Hematopoietic multipotent progenitor cell treated with erythropoietin and hydrocortisone succinate and interleukin-3 and kit ligand, for 17 days (in vitro differentiated cells): ENCODE results near the gene HIRA.

Experiments
- DNase-seq: peaks from one replicate; pipeline ENCODE4 v3.0.0-alpha.2; 2015; ENCODE audit warnings: low spot score

HIRA gene, protein sequence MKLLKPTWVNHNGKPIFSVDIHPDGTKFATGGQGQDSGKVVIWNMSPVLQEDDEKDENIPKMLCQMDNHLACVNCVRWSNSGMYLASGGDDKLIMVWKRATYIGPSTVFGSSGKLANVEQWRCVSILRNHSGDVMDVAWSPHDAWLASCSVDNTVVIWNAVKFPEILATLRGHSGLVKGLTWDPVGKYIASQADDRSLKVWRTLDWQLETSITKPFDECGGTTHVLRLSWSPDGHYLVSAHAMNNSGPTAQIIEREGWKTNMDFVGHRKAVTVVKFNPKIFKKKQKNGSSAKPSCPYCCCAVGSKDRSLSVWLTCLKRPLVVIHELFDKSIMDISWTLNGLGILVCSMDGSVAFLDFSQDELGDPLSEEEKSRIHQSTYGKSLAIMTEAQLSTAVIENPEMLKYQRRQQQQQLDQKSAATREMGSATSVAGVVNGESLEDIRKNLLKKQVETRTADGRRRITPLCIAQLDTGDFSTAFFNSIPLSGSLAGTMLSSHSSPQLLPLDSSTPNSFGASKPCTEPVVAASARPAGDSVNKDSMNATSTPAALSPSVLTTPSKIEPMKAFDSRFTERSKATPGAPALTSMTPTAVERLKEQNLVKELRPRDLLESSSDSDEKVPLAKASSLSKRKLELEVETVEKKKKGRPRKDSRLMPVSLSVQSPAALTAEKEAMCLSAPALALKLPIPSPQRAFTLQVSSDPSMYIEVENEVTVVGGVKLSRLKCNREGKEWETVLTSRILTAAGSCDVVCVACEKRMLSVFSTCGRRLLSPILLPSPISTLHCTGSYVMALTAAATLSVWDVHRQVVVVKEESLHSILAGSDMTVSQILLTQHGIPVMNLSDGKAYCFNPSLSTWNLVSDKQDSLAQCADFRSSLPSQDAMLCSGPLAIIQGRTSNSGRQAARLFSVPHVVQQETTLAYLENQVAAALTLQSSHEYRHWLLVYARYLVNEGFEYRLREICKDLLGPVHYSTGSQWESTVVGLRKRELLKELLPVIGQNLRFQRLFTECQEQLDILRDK

DNA sequence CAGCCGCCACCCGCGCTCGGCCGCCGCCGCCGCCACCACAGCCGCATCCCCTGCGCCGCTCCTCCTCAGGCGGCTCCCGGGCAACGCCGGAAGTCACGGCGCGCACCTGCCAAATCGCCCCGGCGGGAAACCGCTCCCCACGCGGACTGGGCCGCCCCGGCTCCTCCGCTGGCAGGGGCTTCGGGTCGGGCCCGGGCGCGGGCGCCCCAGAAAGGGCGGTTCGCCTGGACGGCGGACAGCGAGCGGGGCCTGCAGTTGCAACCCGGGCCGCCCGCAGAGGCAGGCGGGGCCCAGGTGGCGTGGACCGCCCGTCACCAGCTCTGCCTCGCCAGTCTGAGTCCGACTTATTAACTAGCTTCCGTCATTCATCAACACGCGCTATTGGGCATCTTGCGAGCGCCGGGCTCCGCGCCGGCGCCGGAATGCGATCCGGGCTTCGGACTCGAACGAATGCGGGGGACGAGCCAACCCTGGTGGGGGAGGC is at the start of gene HIRA:
Gene HIRA (minus strand): TSS at position 85 of the 484 bp plus-strand sequence. CDS start 257 bp downstream, outside the sequence.
- DNase-seq: peak; percentile 81

DNA sequence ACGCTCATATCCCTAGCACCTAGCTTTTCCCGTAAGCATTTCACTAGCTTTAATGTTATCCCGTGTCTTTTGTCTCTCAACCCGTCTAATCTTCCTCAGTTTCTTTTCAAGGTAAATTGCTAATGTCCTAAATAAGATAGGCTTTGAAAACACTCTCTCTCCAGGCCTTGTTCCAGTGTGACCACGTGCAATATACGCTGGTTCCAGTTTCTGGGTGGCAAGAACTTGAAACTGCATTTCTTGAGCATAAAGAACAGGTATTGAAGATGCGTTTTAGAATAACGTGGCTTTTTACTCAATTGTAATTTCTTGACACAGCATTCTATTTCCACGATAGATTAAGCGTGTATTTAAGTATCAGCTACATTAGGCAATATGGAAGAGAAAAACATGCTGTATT is 49.3 kb upstream of the HIRA start:
- DNase-seq: no peak

DNA sequence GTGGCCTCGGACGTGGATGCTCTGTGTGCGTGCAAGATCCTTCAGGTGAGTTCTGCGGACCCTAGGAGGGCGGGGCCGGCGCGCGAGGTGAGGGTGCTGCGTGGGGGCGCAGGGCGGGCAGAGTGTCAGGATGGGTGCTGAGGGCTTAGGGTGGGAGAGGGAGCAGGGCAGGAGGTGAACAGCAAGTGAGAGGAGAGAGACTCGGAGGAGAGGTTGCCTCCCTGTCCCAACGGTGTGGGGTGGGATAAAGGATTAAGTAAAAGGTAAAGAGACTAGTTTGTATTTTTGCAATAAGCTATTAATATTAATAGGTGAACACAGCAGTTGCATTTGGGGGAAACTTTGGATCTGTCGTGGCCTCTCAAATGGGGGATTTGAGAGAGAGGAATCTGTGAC is 48.6 kb upstream of the HIRA start:
- DNase-seq: no peak

DNA sequence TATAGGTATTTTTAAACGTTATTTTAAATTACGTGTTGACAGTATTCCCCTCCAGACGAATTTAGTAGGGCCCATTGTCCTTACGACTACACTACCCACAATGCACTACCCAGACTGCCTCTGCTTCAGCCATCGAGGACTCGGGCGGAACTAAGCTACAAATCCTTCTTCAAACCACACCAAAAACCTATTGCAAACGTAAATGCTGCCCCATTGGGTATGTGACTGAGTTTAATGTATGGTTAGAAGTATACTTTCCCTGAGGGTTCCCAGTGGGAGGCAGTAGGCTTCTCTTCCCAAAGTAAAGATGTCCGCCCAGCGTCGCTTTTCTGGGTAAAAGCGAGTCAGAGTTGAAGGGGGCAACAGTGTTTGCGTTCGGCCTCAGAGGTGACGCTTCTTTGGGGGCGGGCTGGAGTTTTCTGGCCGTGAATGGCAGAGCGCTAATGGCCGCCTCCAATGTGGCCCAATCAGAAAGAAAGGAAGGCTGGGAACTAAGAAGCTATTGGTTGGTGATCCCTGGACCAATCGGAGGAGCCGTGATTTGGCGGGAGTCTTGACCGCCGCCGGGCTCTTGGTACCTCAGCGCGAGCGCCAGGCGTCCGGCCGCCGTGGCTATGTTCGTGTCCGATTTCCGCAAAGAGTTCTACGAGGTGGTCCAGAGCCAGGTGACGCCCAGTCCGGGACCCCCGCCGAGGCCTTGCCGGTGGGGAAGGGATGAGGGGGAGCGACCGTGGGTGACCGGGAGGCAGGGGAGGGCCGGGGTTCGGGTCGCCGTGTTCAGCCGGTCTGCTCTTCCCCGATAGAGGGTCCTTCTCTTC is 48.0 kb upstream of the HIRA start, which contains the start of gene CDC45:
Gene CDC45 (plus strand): TSS at position 566 of the 818 bp plus-strand sequence. CDS start 49 bp downstream, at position 615.
- peak; percentile 95 for DNase-seq

DNA sequence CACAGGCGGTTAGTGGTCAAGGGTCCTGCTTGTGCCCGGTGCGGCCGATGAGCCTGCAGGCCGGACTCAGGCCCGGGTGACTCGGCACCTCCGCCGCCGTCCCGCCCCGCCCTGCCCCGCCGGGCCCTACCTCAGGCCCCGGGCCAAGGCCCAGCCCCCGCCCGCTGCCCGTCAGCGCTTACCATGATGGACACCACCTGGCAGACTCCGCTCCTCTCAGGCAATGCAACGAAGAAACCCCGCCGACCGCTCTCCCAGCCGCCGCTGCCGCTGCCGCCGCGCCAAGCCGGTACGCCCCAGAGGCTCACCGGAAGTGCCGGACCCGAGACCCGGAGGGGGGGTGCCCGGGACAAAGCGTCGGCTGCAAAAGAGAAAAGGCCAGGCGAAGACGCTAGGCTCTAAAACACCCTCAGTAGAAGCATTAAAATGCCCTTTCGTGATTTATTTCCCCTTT is 47.4 kb upstream of the HIRA start, which contains the start of gene UFD1:
Gene UFD1 (minus strand): TSS at position 293 of the 454 bp plus-strand sequence. CDS start 108 bp downstream, at position 185.
- DNase-seq: no peak

DNA sequence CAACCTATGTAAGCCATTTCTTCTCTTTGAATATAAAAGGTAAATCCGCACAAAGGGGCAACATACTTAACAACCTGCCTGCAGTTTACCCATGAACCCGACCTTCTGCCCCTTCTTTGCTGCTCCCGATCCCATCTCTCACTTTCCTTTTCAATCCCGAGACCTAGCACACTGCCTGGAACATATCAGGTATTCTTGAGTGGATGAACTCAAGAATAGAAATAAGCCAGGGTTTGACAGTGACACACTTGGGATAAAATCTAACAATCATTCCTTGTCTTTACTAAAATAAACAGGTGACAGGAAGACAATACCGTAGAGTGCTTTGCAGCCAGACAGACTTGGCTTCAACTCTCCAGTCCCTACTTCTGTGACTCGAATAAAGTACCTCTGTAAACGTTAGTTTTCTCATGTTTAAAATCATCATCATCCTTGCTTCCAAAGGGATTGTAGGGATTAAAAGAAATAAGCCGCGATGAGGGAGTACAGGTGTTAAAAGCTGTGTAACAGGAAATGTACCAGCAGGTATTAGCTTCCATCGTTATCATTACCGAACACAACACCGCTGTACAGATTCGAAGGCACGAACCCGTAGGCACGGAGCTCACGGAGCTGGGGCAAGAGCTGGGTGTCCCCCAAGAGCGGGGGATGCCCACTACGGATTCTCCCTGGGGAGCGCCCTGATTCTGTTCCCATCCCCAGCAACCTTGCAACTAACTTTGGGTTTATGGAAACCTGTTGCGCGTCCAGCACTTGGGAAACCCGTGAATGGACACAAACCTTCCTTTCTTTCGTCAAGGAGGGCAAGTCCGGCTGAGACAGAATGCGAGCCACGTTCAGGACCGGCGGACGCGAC is 46.7 kb upstream of the HIRA start:
- DNase-seq: peak; percentile 11

DNA sequence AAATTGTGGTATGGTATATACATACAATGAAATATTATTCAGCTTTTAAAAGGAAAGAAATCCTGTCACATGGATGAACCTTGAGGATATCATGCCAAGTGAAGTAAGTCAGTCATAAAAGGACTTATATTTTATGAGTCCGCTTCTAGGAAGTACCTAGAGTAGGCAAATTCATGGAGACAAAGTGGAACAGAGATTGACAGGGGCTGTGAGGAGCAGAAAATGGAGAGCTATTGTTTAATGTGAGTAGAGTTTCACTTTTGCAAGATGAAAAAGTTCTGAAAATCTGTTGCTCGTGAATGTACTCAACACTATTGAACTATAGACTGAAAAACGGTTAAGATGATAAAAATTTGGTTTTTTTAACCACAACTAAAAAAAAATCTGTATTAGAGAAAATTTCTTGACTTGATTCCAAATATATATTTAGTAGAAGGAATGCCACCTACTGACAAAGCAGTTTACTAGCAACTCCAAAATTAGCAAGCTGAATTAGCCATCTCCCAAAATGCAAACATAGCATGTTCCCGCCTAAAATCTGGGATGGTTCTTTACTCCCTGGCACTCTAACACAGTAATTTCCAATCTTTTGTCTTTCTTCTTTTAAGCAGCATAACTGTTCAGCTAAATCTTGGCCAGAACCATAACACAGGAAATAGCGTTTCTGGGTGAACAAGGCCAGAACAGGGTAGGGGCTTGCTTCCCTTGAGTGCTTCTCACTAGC is 46.0 kb upstream of the HIRA start:
- peak; percentile 28 for DNase-seq

DNA sequence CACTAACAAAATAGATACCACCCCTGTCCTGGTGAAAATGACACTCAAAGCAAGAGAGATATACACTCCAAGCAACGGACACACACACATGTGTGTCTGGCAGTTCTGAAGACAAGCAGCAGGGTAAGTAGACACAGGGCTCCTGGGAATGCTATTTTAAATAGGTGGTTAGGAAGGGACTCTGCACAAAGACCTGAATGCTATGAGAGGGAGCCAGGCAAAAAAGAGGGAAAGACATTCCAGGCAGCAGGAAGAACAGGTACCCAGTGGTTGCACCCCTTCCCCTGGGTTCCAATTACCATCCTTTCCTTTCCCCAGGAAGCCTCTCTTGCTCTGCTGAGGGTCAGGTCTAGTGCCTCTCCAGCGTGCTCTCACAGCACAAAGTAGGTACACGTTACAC is 44.5 kb upstream of the HIRA start:
- no peak for DNase-seq

DNA sequence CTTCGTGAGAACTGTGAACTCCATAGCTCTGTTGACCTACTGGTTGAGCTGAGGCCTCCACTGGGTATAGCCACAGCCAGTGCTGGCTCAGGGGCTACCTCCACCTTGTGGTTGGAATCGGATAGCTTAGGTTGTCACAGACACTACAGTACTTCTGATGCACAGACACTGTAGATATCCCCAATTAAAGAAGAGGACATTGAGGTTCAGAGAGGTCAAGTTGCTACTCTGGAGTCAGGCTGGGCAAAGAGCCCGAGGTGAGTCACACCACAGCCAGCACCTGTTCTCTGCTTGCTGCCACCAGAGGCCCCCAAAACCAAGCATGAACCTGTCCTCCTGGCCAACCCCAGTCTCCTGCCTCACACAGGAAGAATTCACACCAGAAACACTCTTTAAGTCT is 42.0 kb upstream of the HIRA start:
- DNase-seq: no peak

DNA sequence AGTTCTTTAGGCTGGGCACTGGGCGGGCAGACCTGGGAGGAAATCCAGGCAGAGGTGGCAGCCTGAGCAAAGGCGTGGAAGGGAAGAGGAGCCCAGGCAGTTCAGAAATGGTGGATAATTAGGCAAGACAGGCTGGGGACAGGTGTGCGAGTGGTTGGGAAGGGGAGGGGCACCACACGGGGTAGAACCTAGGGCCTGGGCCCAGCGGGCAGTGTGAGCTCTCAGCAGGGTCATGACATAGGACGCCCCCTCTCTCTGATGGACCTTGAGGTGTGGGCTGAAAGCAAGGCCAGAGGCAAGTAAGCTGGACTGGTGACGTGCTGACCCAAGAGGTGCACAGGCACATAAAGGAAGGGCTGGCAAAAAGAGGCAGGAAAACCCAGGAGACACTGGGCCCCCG is 40.7 kb upstream of the HIRA start:
- no peak for DNase-seq

DNA sequence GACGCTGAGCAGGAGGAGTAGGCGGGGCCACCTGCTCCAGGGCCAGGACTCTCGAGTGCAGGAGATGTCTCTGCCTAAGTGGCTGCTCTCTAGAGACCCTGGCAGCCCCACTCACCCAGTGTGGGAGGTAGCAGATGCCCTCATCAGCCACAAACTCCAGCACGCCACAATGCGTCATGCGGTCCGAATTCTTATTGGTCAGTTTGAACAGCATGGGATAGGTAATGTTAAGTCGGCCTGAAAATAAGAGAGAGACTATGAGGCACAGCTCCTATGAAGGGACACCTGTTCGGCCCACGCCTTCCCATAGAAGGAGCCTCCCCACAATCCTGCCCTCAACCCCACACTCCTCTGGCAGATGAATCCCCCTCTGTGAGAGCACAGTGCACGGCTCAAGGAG is 40.0 kb upstream of the HIRA start:
- DNase-seq: no peak

DNA sequence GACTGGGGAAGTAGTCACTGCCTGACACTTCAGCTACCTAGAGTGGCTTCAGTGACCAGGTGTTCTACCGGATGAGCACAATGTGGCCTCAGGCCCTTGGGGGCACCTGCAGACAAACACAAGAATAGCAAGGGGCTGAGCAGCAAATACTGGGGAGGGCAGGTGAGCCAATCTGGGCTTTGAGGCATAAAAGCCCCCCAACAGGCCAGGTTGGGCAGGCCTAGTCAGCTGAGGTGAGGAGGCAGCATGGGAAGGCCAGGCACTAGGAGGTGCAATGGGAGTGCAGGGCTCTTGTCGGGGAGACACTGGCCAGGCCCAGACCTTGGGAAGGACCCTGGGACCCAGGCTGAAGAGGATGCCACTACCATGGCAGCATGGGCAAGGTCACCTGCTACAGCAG is 38.5 kb upstream of the HIRA start:
- no peak for DNase-seq

DNA sequence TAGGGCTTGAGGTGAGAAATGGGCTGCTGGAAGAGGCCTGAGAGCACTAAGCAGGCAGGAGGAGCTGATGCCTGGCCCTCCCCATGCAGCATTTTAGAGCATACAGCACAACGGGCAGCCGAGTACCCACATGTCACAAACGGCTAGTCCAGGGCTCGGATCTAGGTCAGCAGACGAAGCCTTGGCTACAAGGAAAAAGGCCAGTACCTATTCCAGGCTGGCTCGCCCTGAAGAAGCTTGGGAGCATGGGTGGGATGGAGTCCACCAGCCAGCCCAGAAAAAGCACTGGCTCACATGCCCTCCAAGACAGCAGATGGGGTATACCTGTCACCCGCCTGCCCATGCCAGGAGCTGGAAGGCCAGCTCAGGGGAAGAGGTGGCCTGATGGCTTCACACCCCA is 37.9 kb upstream of the HIRA start:
- DNase-seq: no peak

DNA sequence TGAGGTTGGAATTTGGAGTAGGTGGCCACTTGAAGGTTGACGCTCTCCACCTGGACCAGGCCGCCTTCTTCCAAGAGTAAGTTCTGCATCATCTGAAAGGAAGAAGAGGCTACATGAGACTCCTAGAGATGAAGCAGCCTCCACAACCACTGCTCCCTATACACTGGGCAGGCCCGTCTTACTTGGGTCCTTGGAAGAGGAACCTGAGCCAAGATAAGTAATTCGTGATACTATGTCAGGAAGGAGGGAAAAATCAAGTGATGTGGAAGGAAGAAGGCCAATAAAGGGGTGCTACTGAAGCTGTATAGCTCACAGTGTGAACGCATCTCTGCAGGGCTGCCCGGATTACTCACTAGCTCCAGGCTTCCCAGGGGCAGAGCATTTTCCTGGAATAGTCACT is 36.4 kb upstream of the HIRA start:
- DNase-seq: no peak

DNA sequence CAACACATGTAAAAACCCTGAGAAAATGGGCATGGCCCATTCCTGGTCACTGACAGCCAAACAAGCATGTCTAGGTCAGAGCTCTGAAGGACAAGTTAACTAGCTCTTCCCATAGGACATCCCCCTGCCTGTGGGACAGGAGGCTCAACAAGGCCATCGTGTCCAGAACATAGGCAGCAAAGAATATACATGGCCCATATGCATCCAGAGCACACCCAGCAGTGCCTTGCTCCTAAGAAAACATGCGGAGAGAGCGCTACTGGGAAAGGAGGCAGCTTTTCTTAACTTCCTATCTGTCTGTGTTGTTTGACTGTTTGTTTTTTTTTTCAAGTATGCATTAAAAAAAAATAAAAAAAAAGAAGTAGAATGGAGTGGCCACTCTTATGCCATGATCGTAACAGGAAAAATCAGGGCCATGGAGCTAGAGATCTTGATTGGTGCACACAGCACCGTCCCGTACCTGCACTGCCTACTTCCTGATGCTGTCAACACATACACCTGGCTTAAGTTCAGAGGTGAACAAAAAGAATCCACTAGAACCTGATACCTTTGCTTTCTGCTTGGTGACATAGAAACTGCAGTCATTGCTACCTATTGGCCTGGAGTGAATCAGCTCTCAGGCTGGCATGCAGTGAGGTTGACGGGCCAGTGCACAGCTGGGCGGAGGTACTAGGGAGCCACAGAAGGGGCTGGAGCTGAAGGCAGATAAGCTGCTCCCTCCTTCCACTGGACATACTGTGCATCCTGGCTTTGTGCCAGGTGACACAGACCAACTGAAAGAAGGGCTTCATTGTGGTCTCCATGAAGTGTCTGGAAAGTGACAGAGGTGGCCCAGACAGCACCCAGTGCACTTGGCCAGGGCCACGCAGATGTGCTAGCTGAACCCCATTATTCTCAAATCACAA is 35.6 kb upstream of the HIRA start:
- DNase-seq: no peak

DNA sequence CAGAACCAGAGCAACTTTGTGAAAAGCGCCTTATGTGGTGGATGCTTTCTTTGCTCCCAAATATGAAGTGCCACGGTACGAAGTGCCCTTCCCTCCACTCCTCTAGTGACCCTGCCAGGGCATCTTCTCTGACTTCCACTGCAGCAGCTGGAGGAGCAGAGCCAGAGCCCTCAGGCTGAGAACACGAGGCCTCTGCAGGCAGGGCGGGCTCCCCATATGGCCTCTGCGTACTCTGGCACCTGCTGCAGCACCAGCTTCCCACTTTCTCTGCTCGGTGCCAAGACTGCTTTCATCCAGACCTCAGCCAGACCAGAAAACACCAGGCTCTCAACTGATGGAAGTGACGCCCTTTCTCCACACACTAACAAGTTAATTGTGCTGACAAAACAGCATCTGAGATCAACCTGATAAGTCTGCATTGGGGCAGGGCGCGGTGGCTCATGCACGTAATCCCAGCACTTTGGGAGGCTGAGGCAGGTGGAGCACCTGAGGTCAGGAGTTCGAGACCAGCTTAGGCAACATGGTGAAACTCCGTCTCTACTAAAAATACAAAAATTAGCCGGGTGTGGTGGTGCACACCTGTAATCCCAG is 34.7 kb upstream of the HIRA start:
- DNase-seq: no peak

DNA sequence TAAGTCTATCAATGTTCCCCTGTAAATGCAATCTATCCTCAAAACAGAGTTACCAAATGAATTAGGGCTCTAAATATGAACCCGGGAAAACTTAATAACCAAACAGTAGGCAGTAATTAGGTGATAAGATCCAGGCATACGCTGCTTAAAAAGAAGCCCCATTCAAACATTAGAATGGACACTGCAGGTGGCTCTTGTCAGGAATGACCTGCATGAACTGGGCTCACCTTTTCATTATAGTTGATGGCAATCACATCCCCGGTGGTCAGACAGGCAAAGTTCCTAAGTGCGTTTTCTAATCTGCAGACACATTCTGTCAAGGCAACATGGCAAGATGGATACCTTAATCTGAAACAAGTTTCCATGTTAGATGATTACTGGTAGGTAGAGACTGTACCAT is 33.4 kb upstream of the HIRA start:
- DNase-seq: no peak

DNA sequence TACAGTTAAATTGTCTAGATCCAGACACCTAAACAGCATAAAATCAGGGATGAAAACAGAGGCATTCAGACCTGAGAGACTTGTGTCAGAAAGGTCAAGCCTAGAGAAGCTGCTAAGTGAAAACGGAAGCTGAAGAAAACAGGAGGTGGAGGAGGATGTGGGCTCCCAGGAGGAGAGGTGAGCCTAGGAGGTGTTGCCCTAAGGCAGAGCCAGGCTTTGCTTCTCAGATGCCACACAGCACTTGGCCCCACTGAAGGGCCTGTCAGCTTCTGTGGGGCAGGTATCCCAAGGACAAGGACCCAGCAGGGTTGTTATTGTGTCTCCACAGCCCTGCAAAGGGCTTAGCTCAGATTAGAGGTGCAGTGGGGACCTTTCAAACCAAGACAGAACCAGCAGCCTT is 33.0 kb upstream of the HIRA start:
- no peak for DNase-seq
